IPS-18c (cell line): ENCODE data around the gene ALG5.

Experiments used
- H3K4me3 ChIP-seq: 2 replicates; pipeline ENCODE4 v1.7.0; 2013; ENCODE audit warnings: low read depth, mild to moderate bottlenecking, low read length, moderate library complexity; ENCODE audit not compliant: insufficient read depth
- H3K9me3 ChIP-seq: one replicate; pipeline ENCODE4 v1.6.1; 2013; ENCODE audit warnings: mild to moderate bottlenecking, low read length, moderate library complexity; ENCODE audit not compliant: control insufficient read depth, insufficient read depth

The ALG5 gene

DNA sequence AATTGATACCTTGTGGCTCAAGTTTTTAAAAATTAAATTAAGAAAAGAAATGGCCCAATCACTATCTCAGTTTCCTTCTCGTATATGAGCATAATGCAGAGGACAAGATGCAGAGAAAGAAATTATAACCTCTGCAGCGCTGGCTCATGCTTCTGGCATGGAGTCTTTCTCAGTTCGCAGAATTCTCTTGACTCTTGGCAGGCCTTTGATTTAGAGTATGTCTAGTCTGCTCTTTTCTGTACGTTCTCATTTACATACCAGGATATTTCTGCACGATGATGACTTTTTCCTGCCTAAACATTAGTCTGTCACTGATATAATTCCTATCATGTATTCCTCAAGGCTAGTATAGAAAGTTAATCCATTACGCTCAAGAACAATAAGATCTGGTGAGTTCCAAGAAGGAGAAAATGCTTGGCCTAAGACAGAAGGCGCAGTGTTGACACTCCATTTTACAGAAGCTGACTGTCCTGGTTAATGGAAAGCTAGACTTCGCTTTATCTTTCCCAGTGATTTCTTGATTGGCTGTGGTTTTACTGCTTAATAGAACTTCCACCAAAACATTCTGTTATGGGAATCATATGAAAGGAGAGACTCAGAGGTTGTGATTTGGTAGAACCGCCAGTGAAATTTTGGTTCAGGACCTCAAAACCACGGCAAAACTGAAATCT is 77.4 kb downstream of the ALG5 start:
- Histone ChIP-seq H3K4me3 (no peak overlapping the region), H3K9me3 (no peaks in the 10 kb centered on the region)

DNA sequence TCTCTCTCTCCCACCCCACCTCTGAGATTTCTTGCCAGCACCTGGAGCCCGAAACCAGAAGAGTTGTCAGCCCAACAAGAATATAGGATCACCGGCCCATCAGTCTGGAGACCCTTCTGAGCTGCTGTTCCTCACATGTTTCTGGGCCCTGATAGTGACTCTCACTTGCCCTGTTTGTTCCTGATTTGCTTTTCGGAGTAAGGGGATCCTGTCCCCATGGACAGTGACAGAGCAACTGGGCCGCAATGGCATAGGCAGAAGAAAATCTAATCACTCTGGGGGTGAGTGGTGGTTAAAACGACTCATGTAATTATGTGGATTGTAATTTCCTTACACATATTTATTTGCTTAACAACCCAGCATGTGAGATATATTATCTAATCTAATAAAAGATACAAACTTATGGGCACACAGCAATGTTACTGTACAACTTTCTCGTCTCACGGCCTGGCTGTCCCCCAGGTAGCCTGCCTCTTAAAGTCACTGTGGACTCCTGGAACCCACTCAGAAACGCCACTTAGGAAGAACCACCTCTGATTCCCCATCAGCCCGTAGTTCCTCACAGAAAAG is 78.4 kb downstream of the ALG5 start:
- H3K9me3 ChIP-seq: no peaks in the 10 kb centered on the region

DNA sequence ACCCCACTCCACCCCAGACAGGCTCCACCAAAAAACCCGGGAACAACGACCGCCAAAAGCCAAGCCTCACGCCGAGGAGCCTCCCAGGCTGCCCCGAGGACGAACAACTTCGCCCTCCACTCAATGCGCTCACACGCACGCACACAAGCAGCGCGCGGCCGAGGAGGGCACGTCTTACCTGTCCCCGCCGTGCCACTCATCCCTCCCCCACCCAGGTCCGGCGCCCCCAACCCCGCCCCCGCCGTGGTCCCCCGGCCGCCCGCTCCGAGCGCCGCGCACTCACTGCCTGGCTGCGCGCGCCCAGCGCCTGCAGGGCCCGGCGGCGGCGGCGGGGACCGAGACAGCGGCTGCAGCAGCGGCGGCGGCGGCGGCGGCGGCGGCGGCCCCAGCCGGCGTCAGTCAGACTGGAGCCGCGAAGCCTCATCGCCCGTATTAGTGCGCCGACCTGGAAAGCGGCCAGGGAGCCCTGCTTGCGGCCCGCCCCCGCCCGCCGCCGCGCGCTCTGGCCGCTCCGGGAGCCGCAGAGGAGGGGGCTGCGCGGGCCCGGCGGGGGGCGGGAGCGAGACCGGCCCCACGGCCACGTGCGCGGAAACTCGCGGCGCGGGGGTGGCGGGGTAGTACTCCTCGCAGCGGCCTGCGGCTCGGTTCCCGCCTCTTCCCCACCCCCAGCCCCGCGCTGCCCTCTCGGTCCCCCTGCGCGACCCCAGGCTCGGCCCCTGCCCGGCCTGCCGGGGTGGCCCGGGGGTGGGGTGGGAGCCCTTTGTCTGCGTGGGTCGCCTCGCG is 79.1 kb downstream of the ALG5 start, which contains the start of gene SMAD9:
SMAD9 (minus strand) TSS at position 406 of the 783 bp plus-strand sequence. CDS start 40,549 bp downstream, outside the sequence.
- Histone ChIP-seq H3K4me3 (peak within 1 kb of the TSS; percentile 67), H3K9me3 (no peaks in the 10 kb centered on the region)

More for the DNA sequence above, 78.4 kb downstream of the ALG5 start:
- H3K4me3 ChIP-seq: peak overlapping the region; percentile 34; the same call in 1 of the 2 replicates

DNA sequence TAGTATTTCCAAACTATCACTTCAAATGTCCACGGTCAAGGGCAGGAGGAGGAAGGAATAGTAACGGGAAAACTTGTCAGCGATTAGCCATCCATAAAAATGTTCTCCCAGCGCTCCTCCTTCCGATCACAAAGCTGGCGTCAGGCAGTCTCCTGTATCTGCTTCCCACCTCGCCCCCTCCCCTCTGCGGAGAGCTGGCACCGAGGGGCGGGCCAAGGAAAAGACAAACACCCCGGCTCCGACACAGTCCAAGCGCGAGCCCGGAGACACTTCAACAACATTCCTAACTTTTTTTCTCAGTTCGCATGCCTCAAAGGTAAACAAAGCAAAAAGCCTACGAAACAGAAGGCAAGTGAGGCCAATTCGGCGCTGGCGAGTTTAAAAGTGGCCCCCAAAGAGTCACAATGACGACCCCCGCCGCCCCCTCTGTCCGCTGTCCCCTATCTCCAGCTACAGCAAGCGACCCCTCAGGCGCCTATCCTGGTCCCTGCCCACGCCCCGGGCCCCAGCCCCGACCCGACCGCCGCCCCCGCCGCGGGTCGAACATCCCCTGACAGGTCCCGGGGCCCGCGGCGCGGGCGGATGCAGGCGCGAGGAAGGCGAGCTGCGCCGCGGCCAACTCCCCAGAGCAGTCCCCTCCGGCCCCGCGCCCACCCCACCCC is 79.8 kb downstream of the ALG5 start:
- Histone ChIP-seq H3K4me3 (peak overlapping the region; percentile 67), H3K9me3 (no peaks in the 10 kb centered on the region)

DNA sequence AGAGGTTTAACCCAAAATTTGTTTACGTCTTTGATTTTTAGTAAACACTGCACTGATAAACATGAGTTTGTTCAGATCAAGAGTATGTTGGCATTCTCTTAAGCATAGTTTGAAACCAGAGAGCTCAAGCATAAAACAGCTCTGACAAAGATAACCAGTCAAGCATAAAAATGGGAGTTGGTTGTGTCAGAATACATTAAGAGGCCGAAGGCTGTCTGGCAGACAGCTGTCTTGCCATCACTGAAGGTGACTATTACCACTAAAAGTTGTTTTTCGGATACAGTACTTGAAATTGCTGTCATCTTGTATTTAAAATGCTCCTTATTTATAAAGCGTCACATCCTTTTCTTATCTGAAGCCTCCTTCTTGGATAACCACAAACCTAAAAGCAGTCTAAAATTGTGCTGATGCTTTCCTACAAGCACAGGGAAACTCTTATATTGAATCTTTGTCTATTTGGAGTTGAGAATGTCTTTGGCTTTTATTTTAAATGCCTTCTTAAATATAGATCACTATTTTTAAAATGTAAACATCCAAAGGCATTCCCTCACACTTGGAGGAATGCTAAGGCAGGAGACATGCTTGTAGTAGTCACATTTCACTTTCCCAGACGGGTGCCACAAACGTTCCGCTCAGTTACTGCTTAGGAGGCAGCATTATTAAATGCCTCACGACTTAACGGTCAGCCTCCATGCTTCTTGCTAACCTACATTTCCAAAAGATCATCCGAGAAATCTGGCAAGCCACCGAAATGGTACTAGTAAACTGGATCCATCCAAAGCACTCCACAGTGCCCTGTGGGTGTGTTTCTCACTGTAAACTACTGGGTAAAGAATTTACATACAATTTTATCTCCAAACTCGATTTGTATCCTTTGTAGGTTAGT is 80.7 kb downstream of the ALG5 start:
- Histone ChIP-seq H3K9me3 (no peaks in the 10 kb centered on the region), H3K4me3 (peak overlapping the region; percentile 67)

DNA sequence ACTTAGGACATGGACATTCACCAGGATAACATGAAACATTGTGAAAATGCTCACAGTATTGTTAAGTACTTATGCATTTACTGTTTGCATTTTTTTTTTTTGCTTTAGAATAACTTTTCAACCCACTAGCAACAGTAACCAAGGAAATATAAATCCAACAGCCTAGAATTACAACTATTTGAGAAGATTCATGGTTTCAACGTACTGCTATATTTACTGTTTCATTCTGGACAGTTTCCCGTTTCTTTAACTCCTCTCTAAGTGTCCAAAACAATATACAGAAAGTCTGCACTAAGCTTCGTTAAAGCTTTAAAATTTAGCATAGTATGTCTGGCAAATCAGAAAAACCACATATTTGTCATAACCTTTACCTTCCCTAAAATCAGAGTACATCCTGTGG is 81.8 kb downstream of the ALG5 start:
- H3K4me3 ChIP-seq: no peak overlapping the region
- no peaks in the 10 kb centered on the region for H3K9me3 ChIP-seq

DNA sequence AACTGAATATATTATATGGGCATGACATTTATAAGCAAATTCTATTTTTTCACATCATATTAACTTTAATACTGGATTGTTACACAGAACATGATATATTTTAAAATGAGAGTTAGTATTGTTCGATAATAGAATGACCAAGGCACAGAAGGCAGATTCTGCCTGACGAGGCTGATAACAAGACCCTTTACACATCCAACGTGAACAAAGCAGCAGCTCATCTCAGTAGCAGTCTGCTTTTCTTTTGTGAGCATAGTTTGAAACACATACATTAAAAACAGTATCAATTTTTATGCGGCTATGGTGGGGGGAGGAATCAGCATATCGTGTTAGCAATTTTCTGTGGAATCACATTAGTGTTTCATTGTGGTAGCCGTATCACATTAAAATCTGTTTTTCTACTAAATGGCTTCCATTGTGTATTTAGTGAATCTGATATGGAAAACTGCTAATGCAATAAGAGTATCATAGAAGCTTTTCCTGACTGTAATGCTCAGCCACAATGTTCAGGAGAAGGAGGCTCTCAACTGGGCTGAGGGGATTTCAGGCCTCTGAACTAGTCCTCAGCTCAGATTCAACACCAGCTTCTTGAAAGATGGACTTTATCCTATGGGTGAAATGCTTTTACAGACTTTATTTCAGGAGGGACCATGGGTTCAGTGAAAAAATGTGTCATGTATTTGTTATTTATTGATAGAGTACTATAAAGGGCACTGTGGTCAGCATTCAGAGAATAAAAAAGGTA is 83.1 kb downstream of the ALG5 start:
- Histone ChIP-seq H3K9me3 (no peaks in the 10 kb centered on the region), H3K4me3 (no peak overlapping the region)

DNA sequence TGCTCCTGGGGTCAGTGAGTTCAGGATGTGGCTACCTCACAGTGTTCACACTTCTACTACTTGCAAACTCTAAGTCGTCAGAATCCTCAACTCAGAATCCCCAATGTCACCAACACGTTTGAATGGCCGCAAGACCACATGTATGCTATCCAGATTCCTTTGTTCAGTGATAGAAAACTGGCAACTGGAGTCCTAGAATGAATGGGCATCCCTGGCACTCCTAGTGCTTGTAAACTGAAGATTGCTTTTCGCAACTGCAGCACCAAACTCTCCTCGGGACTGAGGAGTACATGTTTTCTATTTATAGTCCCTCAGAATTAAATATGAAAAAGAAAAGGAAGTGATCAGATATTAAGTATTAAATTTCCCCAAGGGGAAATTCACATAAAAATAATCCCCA is 84.0 kb downstream of the ALG5 start:
- Histone ChIP-seq H3K4me3 (no peak overlapping the region), H3K9me3 (no peaks in the 10 kb centered on the region)

DNA sequence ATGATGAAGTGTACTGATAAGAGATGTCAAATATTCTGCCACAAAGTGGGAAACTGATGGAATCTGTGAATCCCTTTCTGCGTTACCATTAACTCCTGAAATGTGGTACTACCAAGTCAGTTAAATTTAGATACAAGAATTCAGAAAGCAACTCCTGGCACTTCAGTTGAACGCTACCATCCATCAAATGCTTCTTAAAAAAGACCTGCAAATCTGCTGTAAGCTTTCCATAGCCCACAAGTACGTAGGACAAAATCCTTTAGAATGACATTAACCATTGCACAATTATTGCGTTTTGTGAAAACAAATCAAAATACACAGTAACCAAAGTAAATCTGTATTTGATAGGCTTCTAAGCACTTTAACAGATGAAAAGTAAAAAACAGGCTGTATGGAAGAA is 84.5 kb downstream of the ALG5 start:
- Histone ChIP-seq H3K4me3 (no peak overlapping the region), H3K9me3 (no peaks in the 10 kb centered on the region)

DNA sequence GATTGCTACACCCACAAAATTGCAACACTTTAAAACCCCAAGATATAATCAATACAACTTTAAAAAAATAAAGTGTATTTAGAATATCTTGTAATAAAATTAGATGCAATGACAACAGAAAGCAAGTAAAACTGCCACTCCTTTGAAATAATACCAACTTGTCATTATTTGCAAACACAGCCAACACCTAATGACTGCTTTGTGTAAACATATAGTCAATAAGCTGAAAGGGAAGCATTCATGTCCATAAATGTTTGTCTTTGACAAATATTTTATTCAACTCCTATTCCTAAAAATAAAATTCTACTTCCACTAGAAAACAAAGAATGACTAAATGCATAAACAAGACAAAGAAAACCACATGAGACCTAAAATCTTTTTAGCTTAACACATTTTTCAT is 85.7 kb downstream of the ALG5 start:
- Histone ChIP-seq H3K9me3 (no peaks in the 10 kb centered on the region), H3K4me3 (no peak overlapping the region)

DNA sequence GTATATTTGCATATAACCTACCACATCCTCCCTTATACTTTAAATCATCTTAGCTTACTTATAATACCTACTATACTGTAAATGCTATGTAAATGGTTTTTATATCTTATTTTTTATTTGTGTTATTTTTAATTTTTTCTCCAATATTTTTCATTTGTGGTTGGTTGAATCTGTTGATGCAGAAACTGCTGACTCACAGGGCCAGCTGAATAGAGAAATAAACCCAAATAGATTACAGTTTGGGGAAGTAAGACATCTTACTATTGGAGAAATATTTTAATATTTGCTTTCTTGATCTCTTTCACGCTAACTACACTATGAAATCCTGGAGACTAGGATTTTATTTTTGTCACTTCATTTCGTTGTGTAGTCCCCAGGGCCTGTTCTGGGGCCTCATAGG is 86.2 kb downstream of the ALG5 start:
- H3K4me3 ChIP-seq: no peak overlapping the region
- H3K9me3 ChIP-seq: no peaks in the 10 kb centered on the region

DNA sequence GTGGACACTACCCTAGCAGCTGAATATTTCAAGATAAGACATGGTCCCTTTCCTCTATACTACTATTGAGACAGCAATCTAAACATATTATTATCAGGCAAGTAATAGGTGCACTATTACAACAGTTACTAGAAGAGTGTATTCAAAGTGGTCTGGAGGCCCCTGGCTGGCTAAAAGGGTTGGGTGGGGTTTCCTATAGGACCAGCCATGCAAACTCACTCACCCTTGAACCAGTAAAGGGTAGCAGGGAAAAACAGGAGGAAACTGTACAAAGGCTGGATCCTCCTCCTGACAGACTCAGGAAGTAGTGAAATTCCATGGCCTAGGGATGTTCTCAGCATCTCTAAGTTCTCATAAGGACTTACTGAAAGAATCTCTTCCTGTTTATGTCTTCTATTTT is 86.8 kb downstream of the ALG5 start:
- no peak overlapping the region for H3K4me3 ChIP-seq
- no peaks in the 10 kb centered on the region for H3K9me3 ChIP-seq

DNA sequence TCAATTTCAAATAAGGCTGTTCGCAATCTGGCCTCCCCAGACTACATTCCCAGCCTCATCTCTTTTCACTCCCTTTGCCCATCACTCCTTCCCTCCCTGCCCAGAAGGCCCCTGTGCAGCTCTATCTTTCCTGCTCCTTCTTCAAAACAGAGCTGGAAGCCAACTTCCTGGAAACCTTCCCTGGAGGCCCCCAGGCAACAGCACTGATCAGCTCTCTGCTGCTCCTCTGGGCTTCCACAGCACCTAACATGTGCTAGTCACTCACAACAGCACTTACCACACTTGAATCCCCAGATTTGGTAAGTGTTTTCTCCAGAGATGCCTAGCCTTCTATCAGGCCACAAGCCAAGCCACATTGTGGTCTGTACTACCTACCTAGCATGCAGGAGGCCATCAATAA is 88.6 kb downstream of the ALG5 start:
- Histone ChIP-seq H3K9me3 (no peaks in the 10 kb centered on the region), H3K4me3 (no peak overlapping the region)

DNA sequence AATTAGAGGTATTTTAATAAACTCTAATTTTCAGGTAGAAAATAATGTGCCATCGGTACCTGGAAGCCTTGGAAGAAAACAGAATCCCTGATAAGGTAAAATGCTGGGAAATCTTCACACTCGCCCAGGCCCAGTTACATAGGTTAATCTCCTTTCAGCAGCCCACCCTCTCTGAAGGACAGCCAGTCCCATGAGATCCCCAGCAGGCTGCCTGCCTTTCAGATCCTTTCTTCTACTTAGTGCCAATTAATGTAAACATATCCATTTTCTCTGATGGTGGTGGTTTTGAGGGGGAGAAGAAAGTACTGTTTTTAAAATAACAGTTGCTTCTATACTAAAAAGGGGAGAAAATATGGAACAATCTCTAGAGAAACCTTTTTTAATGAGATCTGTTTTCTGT is 91.3 kb downstream of the ALG5 start:
- no peaks in the 10 kb centered on the region for H3K9me3 ChIP-seq
- H3K4me3 ChIP-seq: no peak overlapping the region

DNA sequence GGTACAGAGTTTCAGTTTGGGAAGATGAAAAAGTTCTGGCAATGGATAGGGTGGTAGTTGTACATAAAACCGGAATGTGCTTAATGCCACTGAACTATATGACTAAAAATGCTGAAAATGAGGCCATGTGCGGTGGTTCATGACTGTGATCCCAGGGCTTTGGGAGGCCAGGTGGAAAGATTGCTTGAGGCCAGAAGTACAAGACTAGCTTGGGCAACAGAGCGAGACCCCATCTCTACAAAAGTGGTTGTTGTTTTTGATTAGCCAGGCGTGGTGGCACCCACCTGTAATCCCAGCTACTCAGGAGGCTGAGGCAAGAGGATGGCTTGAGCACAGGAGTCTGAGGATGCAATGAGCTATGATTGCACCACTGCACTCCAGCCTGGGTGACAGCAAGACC is 91.9 kb downstream of the ALG5 start:
- H3K4me3 ChIP-seq: no peak overlapping the region
- no peaks in the 10 kb centered on the region for H3K9me3 ChIP-seq

DNA sequence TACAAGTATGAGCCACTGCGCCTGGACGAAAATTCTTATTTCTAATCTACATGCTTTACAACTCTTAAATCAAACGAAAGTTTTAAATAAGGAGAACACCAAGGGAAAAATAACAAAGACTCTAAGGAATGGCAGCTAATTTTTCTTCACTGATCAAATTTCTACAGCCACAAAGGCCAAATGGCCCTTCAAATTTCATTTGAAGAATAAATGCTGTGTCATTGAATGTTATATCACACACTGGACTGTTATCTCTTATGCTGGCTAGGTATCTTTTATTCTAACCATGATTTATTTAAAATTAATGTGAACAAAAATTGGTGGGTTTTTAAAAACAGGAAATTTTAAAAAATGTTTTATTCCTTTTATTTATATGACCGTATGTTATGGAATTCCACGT is 93.2 kb downstream of the ALG5 start:
- H3K9me3 ChIP-seq: no peaks in the 10 kb centered on the region
- no peak overlapping the region for H3K4me3 ChIP-seq
